HCT116 (cell line): ENCODE measurements around the gene SLC10A7. TPM values are rescaled to one million over a fixed set of nuclear protein-coding genes. Genes with fewer than 3 reads are reported as not detected.

Experiments
- ATAC-seq: fragments of 200-7000 bp; cut with Tn5 transposase; 2 replicates; pipeline ENCODE4 v1.9.1; 2020; ENCODE audit warnings: mild to moderate bottlenecking, moderate library complexity
- BruUV-seq: library from RNA; stranded (reverse); fragments of 400-500 nt; replicated peaks from 2 replicates; lab custom pipeline; 2021; lab: Mats Ljungman, UMichigan
- CTCF ChIA-PET: fragments of 300-600 bp; sonication (Branson Sonifier 250); formaldehyde crosslinking; loops from one replicate; lab custom pipeline; 2021; ENCODE audit warnings: antibody characterized with exemption; lab: Charles Lee
- POLR2A ChIA-PET: fragments of 300-600, 350-600 bp; sonication (Branson Sonifier 250); formaldehyde crosslinking; loops from one replicate; lab custom pipeline; 2021; ENCODE audit warnings: antibody characterized with exemption; lab: Charles Lee
- RAD21 ChIA-PET, 2 experiments: fragments of 300-600 bp; sonication (Branson Sonifier 250); formaldehyde crosslinking; loops; one replicate each; lab custom pipeline; 2023; ENCODE audit warnings: low total read pairs in 2 of 2; ENCODE audit not compliant: uncharacterized antibody in 2 of 2, unreplicated experiment in 2 of 2, low non-redundant PET in 1 of 2; lab: Charles Lee
- DNase-seq: peaks from one replicate; pipeline ENCODE4 v3.0.0-alpha.2; 2010; ENCODE audit warnings: low read depth, low spot score
- H2AFZ ChIP-seq: fragments of 200-600 bp; shearing (Covaris generic), sonication (generic); 2 replicates; pipeline ENCODE4 v1.6.1; 2017; ENCODE audit warnings: low read depth, mixed run types, mixed read lengths, antibody characterized with exemption, low read length; ENCODE audit not compliant: poor library complexity, severe bottlenecking
- H3K27ac ChIP-seq: 2 replicates; pipeline ENCODE4 v1.5.1; 2012; ENCODE audit warnings: low read depth, low read length
- H3K27me3 ChIP-seq: fragments of 200-600 bp; sonication (generic); 2 replicates; pipeline ENCODE4 v1.6.1; 2016; ENCODE audit warnings: mixed run types, low read length, mixed read lengths; ENCODE audit not compliant: insufficient read depth
- H3K36me3 ChIP-seq, 2 experiments: fragments of 200-500 bp in 1 of 2; fragments of 200-600 bp in 1 of 2; sonication (Bioruptor generic) in 1 of 2; sonication (generic) in 1 of 2; 2 replicates each; pipeline versions ENCODE4 v1.5.1 to v1.6.1; 2014 to 2016; ENCODE audit warnings: low read length in 2 of 2, inconsistent platforms in 1 of 2, mixed read lengths in 1 of 2, mixed run types in 1 of 2; ENCODE audit not compliant: insufficient read depth in 2 of 2, control insufficient read depth in 1 of 2
- H3K4me1 ChIP-seq, 2 experiments: fragments of 200-600 bp in 1 of 2; sonication (generic) in 1 of 2; 2 replicates each; pipeline versions ENCODE4 v1.5.1 to v1.6.1; 2012 to 2017; ENCODE audit warnings: low read length in 2 of 2, inconsistent platforms in 1 of 2, mild to moderate bottlenecking in 1 of 2, mixed read lengths in 1 of 2, mixed run types in 1 of 2, moderate library complexity in 1 of 2; ENCODE audit not compliant: insufficient read depth in 2 of 2, control insufficient read depth in 1 of 2
- H3K4me2 ChIP-seq: fragments of 200-600 bp; sonication (generic); 2 replicates; pipeline ENCODE4 v1.6.1; 2017; ENCODE audit warnings: mixed run types, low read length, mixed read lengths
- H3K4me3 ChIP-seq, 2 experiments: fragments of 200-600 bp in 1 of 2; sonication (generic) in 1 of 2; replicated peaks in 1 of 2; 2 replicates each; pipeline ENCODE4 v1.5.1; 2011 to 2016; ENCODE audit warnings: low read length in 2 of 2, control low read depth in 1 of 2, low read depth in 1 of 2, mild to moderate bottlenecking in 1 of 2, mixed read lengths in 1 of 2, mixed run types in 1 of 2
- H3K79me2 ChIP-seq: fragments of 200-600 bp; sonication (generic); 2 replicates; pipeline ENCODE4 v1.6.1; 2017; ENCODE audit warnings: mild to moderate bottlenecking, mixed run types, low read length, moderate library complexity, mixed read lengths; ENCODE audit not compliant: insufficient read depth
- H3K9ac ChIP-seq: fragments of 200-600 bp; sonication (generic); 2 replicates; pipeline ENCODE4 v1.6.1; 2016; ENCODE audit warnings: low read length, mixed read lengths
- H3K9me2 ChIP-seq: fragments of 200-600 bp; sonication (generic), shearing (Covaris generic); 2 replicates; pipeline ENCODE4 v1.6.1; 2017; ENCODE audit warnings: mixed run types, mild to moderate bottlenecking, moderate library complexity; ENCODE audit not compliant: insufficient read depth
- H3K9me3 ChIP-seq, 2 experiments: fragments of 200-500 bp in 1 of 2; fragments of 200-600 bp in 1 of 2; sonication (Bioruptor generic) in 1 of 2; sonication (generic) in 1 of 2; 2 replicates each; pipeline ENCODE4 v1.6.1; 2014 to 2017; ENCODE audit warnings: low read length in 2 of 2, mixed read lengths in 2 of 2, inconsistent platforms in 1 of 2, low read depth in 1 of 2, mild to moderate bottlenecking in 1 of 2, mixed run types in 1 of 2, moderate library complexity in 1 of 2; ENCODE audit not compliant: control insufficient read depth in 1 of 2, insufficient read depth in 1 of 2
- H4K20me1 ChIP-seq: fragments of 200-600 bp; sonication (generic), shearing (Covaris generic); 2 replicates; pipeline ENCODE4 v1.6.1; 2017; ENCODE audit warnings: mixed run types, mild to moderate bottlenecking, moderate library complexity; ENCODE audit not compliant: insufficient read depth
- CBX3 ChIP-seq: IDR thresholded peaks from 2 replicates; pipeline ENCODE4 v1.6.1; 2012; ENCODE audit warnings: low read depth
- CTCF ChIP-seq, 3 experiments: fragments of 200-600 bp in 1 of 3; sonication (generic) in 1 of 3; IDR thresholded peaks in 2 of 3; conservative IDR thresholded peaks in 1 of 3; 2 replicates each; pipeline ENCODE4 v1.5.1; 2012 to 2017; ENCODE audit warnings: low read depth in 2 of 3, low read length in 2 of 3, antibody characterized with exemption in 1 of 3, borderline replicate concordance in 1 of 3, control low read depth in 1 of 3, mild to moderate bottlenecking in 1 of 3, mixed read lengths in 1 of 3, mixed run types in 1 of 3, moderate library complexity in 1 of 3; ENCODE audit not compliant: insufficient read depth in 1 of 3
- EGR1 ChIP-seq: IDR thresholded peaks from 2 replicates; pipeline ENCODE4 v1.6.1; 2012; ENCODE audit warnings: low read depth
- EZH2 ChIP-seq: fragments of 200-600 bp; sonication (generic); IDR thresholded peaks from 2 replicates; pipeline ENCODE4 v1.6.1; 2017; ENCODE audit warnings: antibody characterized with exemption, mixed run types
- FOSL1 ChIP-seq: IDR thresholded peaks from 2 replicates; pipeline ENCODE4 v1.6.1; 2012; ENCODE audit warnings: low read depth
- JUND ChIP-seq: IDR thresholded peaks from 2 replicates; pipeline ENCODE4 v1.6.1; 2012
- MAX ChIP-seq: IDR thresholded peaks from 2 replicates; pipeline ENCODE4 v1.6.1; 2012
- POLR2A ChIP-seq: IDR thresholded peaks from 2 replicates; pipeline ENCODE4 v1.7.0; 2011; ENCODE audit warnings: borderline replicate concordance; ENCODE audit not compliant: insufficient read depth, insufficient read length; ENCODE audit errors: extremely low read depth
- POLR2AphosphoS5 ChIP-seq: IDR thresholded peaks from 2 replicates; pipeline ENCODE4 v1.6.1; 2011; ENCODE audit warnings: mild to moderate bottlenecking, low read depth, low read length, moderate library complexity
- SIN3A ChIP-seq: IDR thresholded peaks from 2 replicates; pipeline ENCODE4 v1.6.1; 2012; ENCODE audit warnings: low read depth
- SP1 ChIP-seq: IDR thresholded peaks from 2 replicates; pipeline ENCODE4 v1.6.1; 2012; ENCODE audit warnings: low read depth
- SRF ChIP-seq: IDR thresholded peaks from 2 replicates; pipeline ENCODE4 v1.6.1; 2012; ENCODE audit warnings: low read depth
- TCF7L2 ChIP-seq: IDR thresholded peaks from 2 replicates; pipeline ENCODE4 v1.7.0; 2011; ENCODE audit warnings: borderline replicate concordance, inconsistent platforms; ENCODE audit not compliant: insufficient read depth, insufficient read length; ENCODE audit errors: extremely low read depth
- ZFX ChIP-seq: fragments of 450-650 bp; IDR thresholded peaks from 2 replicates; pipeline ENCODE4 v1.6.1; 2017
- ZNF274 ChIP-seq: fragments of 200-500 bp; sonication (Bioruptor generic); IDR thresholded peaks from 2 replicates; pipeline ENCODE4 v1.6.1; 2014; ENCODE audit warnings: mild to moderate bottlenecking, low read depth, low read length, inconsistent platforms
- intact Hi-C: fragments of 100-400 bp; cut with micrococcal nuclease; formaldehyde crosslinking; loops from 2 replicates; pipeline ENCODE4 v1.10.0; 2022
- total RNA-seq: library from RNA; stranded (reverse); gene quantifications from one replicate; pipeline ENCODE4 v1.2.1, GENCODE V29; 2021; ENCODE audit not compliant: unreplicated experiment

The SLC10A7 gene
- total RNA-seq, 1 experiment from 2014 or later, result 5.5 TPM

- no peaks in the 10 kb centered on the region for H3K4me1 ChIP-seq
- ChIA-PET CTCF (no interaction called here), POLR2A (no interaction called here), RAD21 (no interaction called here)
- H3K9me3 ChIP-seq, result no peaks in the 10 kb centered on the region
- no peak overlapping the region for H2AFZ ChIP-seq
- H3K79me2 ChIP-seq, result no peaks in the 10 kb centered on the region
- no peaks in the 10 kb centered on the region for H4K20me1 ChIP-seq
- H3K4me3 ChIP-seq, result no peak overlapping the region
- H3K9me2 ChIP-seq, result no peaks in the 10 kb centered on the region
- H3K27me3 ChIP-seq, result no peaks in the 10 kb centered on the region
- intact Hi-C loops, result no loop called here
- H3K9ac ChIP-seq, result no peak overlapping the region
- no TSS peak for BruUV-seq
- no peak for DNase-seq
- no peak overlapping the region for H3K4me2 ChIP-seq
- TF ChIP-seq TCF7L2 (no peak), FOSL1 (no peak), POLR2AphosphoS5 (no peak), SP1 (no peak), SIN3A (no peak), MAX (no peak), CTCF (IDR thresholded peaks at IDR 0.05 in 2 of 3, conservative IDR thresholded peaks at IDR 0.05 in 1 of 3; ENCODE audit: borderline replicate concordance in 1 of 3, insufficient read depth in 1 of 3, low read depth in 2 of 3, low read length in 2 of 3) (no peak), CBX3 (no peak), ZFX (no peak), JUND (no peak), SRF (no peak), EZH2 (no peak), ZNF274 (no peak), POLR2A (no peak), EGR1 (no peak)
- ATAC-seq, result no peak
- no peaks in the 10 kb centered on the region for H3K36me3 ChIP-seq
- no peak overlapping the region for H3K27ac ChIP-seq
Observed at GRCh38 chr4:146443525-146443924, 78.2 kb downstream of the SLC10A7 start.
